ENCODE data around the gene ECEL1. TPM values are rescaled to one million over a fixed set of nuclear protein-coding genes. Genes with fewer than 3 reads are reported as not detected.

Gene ECEL1
- total and polyA plus RNA-seq, 5 donors from 2014 or later, result not detected

- H3K27me3 ChIP-seq (ENCODE audit: control insufficient read depth, insufficient read depth, low read length), result peaks cover 4% of the 10 kb centered on the region
- DNase-seq (no peak), ATAC-seq (ENCODE audit: low read depth in 2 of 2) (no peak)
- H3K27ac ChIP-seq (ENCODE audit: insufficient read depth, low read length, poor library complexity, severe bottlenecking), result no peak overlapping the region
- H3K9me3 ChIP-seq (ENCODE audit: control insufficient read depth in 2 of 2, low read length in 2 of 2), result no peaks in the 10 kb centered on the region
- H3K27ac Mint-ChIP-seq, result no peak overlapping the region
- no peaks in the 10 kb centered on the region for H3K36me3 ChIP-seq (ENCODE audit: control insufficient read depth, insufficient read depth, low read length)
- H3K27me3 Mint-ChIP-seq, result peaks cover 32% of the 10 kb centered on the region
- H3K4me3 ChIP-seq (ENCODE audit: low read depth, low read length), result no peak overlapping the region
- peaks cover 0 to 3% (median 0%) of the 10 kb centered on the region in 7 donors for H3K9me3 Mint-ChIP-seq
- peak overlapping the region in 1 of 4 donors; percentile 41 for H3K4me3 Mint-ChIP-seq
- peaks cover 8% of the 10 kb centered on the region for H3K4me1 ChIP-seq (ENCODE audit: control insufficient read depth, insufficient read depth, low read length, poor library complexity, severe bottlenecking)
- H3K36me3 Mint-ChIP-seq, result no peaks in the 10 kb centered on the region
- H3K4me1 Mint-ChIP-seq, result peaks cover 0 to 14% (median under 1%) of the 10 kb centered on the region in 4 donors
Observed at GRCh38 chr2:232483923-232484627, 3.6 kb downstream of the ECEL1 start.

- H3K36me3 ChIP-seq (ENCODE audit: control insufficient read depth, insufficient read depth, low read length), result no peaks in the 10 kb centered on the region
- H3K9me3 Mint-ChIP-seq, result peaks cover 0 to 3% (median 0%) of the 10 kb centered on the region in 7 donors
- peaks cover 2% of the 10 kb centered on the region for H3K27me3 ChIP-seq (ENCODE audit: control insufficient read depth, insufficient read depth, low read length)
- no peak overlapping the region for H3K27ac ChIP-seq (ENCODE audit: insufficient read depth, low read length, poor library complexity, severe bottlenecking)
- no peak overlapping the region for H3K4me3 Mint-ChIP-seq
- H3K4me1 ChIP-seq (ENCODE audit: control insufficient read depth, insufficient read depth, low read length, poor library complexity, severe bottlenecking), result peaks cover 8% of the 10 kb centered on the region
- peaks cover 0 to 10% (median 0%) of the 10 kb centered on the region in 4 donors for H3K4me1 Mint-ChIP-seq
- no peak overlapping the region for H3K27ac Mint-ChIP-seq
- no peaks in the 10 kb centered on the region for H3K36me3 Mint-ChIP-seq
- H3K9me3 ChIP-seq (ENCODE audit: control insufficient read depth in 2 of 2, low read length in 2 of 2), result no peaks in the 10 kb centered on the region
- no peak for ATAC-seq (ENCODE audit: low read depth in 2 of 2)
- no peak for DNase-seq
- peaks cover 25% of the 10 kb centered on the region for H3K27me3 Mint-ChIP-seq
- H3K4me3 ChIP-seq (ENCODE audit: low read depth, low read length), result no peak overlapping the region
Observed at GRCh38 chr2:232483311-232483922, 4.2 kb downstream of the ECEL1 start.

- H3K36me3 ChIP-seq (ENCODE audit: control insufficient read depth, insufficient read depth, low read length), result no peaks in the 10 kb centered on the region
- no peak overlapping the region for H3K4me3 Mint-ChIP-seq
- DNase-seq, result no peak
Observed at GRCh38 chr2:232482301-232483238, 5.1 kb downstream of the ECEL1 start.

GRCh38 chr2:232481322-232482140 is 6.1 kb downstream of the ECEL1 start:
- Histone ChIP-seq H3K9me3 (ENCODE audit: control insufficient read depth in 2 of 2, low read length in 2 of 2) (no peaks in the 10 kb centered on the region), H3K27me3 (ENCODE audit: control insufficient read depth, insufficient read depth, low read length) (no peaks in the 10 kb centered on the region), H3K36me3 (ENCODE audit: control insufficient read depth, insufficient read depth, low read length) (no peaks in the 10 kb centered on the region), H3K4me1 (ENCODE audit: control insufficient read depth, insufficient read depth, low read length, poor library complexity, severe bottlenecking) (no peaks in the 10 kb centered on the region), H3K27ac (ENCODE audit: insufficient read depth, low read length, poor library complexity, severe bottlenecking) (no peak overlapping the region), H3K4me3 (ENCODE audit: low read depth, low read length) (no peak overlapping the region)
- Mint-ChIP-seq H3K36me3 (no peaks in the 10 kb centered on the region), H3K4me1 (peaks cover 0 to 10% (median 0%) of the 10 kb centered on the region in 4 donors), H3K4me3 (no peak overlapping the region), H3K9me3 (peaks cover 0 to 3% (median 0%) of the 10 kb centered on the region in 7 donors), H3K27me3 (peaks cover 21% of the 10 kb centered on the region), H3K27ac (no peak overlapping the region)
- ATAC-seq (ENCODE audit: low read depth in 2 of 2) (no peak), DNase-seq (no peak)

More at GRCh38 chr2:232482301-232483238, 5.1 kb downstream of the ECEL1 start:
- no peak for ATAC-seq (ENCODE audit: low read depth in 2 of 2)
- H3K27me3 Mint-ChIP-seq, result peaks cover 21% of the 10 kb centered on the region
- no peaks in the 10 kb centered on the region for H3K36me3 Mint-ChIP-seq
- no peak overlapping the region for H3K27ac Mint-ChIP-seq
- Histone ChIP-seq H3K9me3 (ENCODE audit: control insufficient read depth in 2 of 2, low read length in 2 of 2) (no peaks in the 10 kb centered on the region), H3K27me3 (ENCODE audit: control insufficient read depth, insufficient read depth, low read length) (no peaks in the 10 kb centered on the region), H3K27ac (ENCODE audit: insufficient read depth, low read length, poor library complexity, severe bottlenecking) (no peak overlapping the region), H3K4me1 (ENCODE audit: control insufficient read depth, insufficient read depth, low read length, poor library complexity, severe bottlenecking) (peaks cover 8% of the 10 kb centered on the region), H3K4me3 (ENCODE audit: low read depth, low read length) (no peak overlapping the region)
- H3K9me3 Mint-ChIP-seq, result peaks cover 0 to 3% (median 0%) of the 10 kb centered on the region in 7 donors
- H3K4me1 Mint-ChIP-seq, result peaks cover 0 to 10% (median 0%) of the 10 kb centered on the region in 4 donors

GRCh38 chr2:232480201-232481190 is 7.1 kb downstream of the ECEL1 start:
- ATAC-seq (ENCODE audit: low read depth in 2 of 2), result no peak
- Histone ChIP-seq H3K4me1 (ENCODE audit: control insufficient read depth, insufficient read depth, low read length, poor library complexity, severe bottlenecking) (no peaks in the 10 kb centered on the region), H3K27ac (ENCODE audit: insufficient read depth, low read length, poor library complexity, severe bottlenecking) (no peak overlapping the region), H3K9me3 (ENCODE audit: control insufficient read depth in 2 of 2, low read length in 2 of 2) (no peaks in the 10 kb centered on the region), H3K27me3 (ENCODE audit: control insufficient read depth, insufficient read depth, low read length) (no peaks in the 10 kb centered on the region), H3K4me3 (ENCODE audit: low read depth, low read length) (no peak overlapping the region), H3K36me3 (ENCODE audit: control insufficient read depth, insufficient read depth, low read length) (no peaks in the 10 kb centered on the region)
- peaks cover 0 to 10% (median 0%) of the 10 kb centered on the region in 4 donors for H3K4me1 Mint-ChIP-seq
- no peak overlapping the region for H3K27ac Mint-ChIP-seq
- H3K27me3 Mint-ChIP-seq, result peaks cover 24% of the 10 kb centered on the region
- peaks cover 0 to 3% (median 0%) of the 10 kb centered on the region in 7 donors for H3K9me3 Mint-ChIP-seq
- no peaks in the 10 kb centered on the region for H3K36me3 Mint-ChIP-seq
- no peak for DNase-seq
- no peak overlapping the region for H3K4me3 Mint-ChIP-seq

GRCh38 chr2:232479341-232480200 is 8.1 kb downstream of the ECEL1 start:
- no peaks in the 10 kb centered on the region for H3K9me3 ChIP-seq (ENCODE audit: control insufficient read depth in 2 of 2, low read length in 2 of 2)
- no peak overlapping the region for H3K27ac ChIP-seq (ENCODE audit: insufficient read depth, low read length, poor library complexity, severe bottlenecking)
- H3K4me1 ChIP-seq (ENCODE audit: control insufficient read depth, insufficient read depth, low read length, poor library complexity, severe bottlenecking), result no peaks in the 10 kb centered on the region
- Mint-ChIP-seq H3K27ac (no peak overlapping the region), H3K4me3 (no peak overlapping the region), H3K9me3 (peaks cover 0 to 3% (median 0%) of the 10 kb centered on the region in 7 donors), H3K27me3 (peaks cover 16% of the 10 kb centered on the region), H3K4me1 (peaks cover 0 to 3% (median 0%) of the 10 kb centered on the region in 4 donors), H3K36me3 (no peaks in the 10 kb centered on the region)
- H3K27me3 ChIP-seq (ENCODE audit: control insufficient read depth, insufficient read depth, low read length), result no peaks in the 10 kb centered on the region
- no peak for ATAC-seq (ENCODE audit: low read depth in 2 of 2)
- no peak overlapping the region for H3K4me3 ChIP-seq (ENCODE audit: low read depth, low read length)
- no peaks in the 10 kb centered on the region for H3K36me3 ChIP-seq (ENCODE audit: control insufficient read depth, insufficient read depth, low read length)
- DNase-seq, result no peak

Data from CD4-positive, CD25-positive, alpha-beta regulatory T cell (primary cell).